Stimulated activated CD8-positive, alpha-beta memory T cell treated with anti-CD3 and anti-CD28 coated beads, Interleukin-12 subunit alpha, Interleukin-12 subunit beta, amount 100 ng/mL, for 1 hour (primary cell): Measurements from ENCODE around the gene KIF6.

Experiments
- DNase-seq: peaks from one replicate; pipeline ENCODE4 v3.0.0-alpha.2; 2020; ENCODE audit warnings: low read depth

Gene KIF6

DNA sequence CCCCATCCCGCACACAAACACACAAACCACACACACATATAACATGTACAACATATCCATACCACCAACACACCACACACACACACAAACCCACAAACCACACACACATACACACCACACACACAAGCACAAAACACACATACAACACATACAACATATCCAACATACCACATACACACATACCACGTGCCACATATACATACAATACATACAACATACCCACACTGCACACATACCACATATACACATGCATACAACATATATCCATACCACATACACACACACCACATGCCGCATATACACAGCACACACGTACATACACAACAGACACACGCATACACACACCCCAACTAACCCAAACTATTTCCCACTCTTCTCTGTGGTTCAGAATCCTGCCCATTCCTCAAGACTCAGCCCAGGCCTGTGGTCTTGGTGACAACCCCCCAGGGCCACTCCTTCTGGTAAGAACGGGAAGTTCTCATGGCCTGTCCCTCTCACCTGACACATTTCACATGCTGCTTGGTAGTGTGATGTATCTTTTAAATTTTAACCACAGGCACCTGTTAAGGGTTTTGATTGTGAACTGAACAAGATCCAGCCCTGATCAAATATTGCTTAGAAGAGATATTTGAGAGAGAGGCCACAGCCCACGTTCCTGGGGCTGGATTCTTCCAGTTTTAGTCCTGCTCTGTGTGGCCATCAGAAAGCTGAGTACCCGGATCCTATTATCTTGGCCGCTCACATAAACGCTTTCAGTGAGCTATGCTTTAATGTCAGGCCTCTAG is 346.8 kb downstream of the KIF6 start:
- DNase-seq: no peak

DNA sequence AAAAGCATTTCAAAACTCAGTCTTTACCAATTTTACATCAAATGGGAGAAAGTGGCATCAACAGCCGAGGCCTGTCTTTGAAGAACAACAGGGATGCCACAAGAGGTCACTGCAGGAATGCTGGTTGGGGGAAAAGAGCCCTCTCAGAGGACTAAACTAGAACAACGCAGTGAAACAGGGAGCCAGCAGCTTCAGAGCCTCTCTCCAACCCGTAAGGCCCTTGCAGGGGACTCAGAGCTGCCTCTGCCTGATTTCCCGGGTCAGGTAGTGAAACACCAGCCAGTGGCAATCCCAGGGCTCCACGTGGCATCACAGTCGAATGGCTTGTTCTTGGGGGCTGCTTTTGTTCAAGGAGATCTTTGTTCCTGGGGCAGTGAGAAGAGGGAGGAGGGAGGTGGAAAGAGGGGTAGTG is 347.7 kb downstream of the KIF6 start:
- no peak for DNase-seq

DNA sequence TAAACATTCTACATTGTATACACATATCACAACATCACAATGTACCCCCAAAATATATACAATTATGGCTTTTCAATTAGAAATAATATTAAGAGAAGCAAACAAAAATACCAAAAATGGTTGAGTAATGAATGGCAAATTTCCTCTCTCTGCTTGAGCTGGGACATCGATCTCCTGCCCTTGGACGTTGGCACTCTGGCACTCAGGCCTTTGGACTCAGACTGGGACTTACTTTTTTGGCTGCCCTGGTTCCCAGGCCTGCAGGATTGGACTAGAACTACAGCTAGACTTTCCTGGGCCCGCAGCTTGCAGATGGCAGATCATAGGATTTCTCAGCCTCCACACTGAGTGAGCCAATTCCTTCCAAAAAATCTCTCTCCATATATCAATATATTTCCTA is 349.8 kb downstream of the KIF6 start:
- no peak for DNase-seq

DNA sequence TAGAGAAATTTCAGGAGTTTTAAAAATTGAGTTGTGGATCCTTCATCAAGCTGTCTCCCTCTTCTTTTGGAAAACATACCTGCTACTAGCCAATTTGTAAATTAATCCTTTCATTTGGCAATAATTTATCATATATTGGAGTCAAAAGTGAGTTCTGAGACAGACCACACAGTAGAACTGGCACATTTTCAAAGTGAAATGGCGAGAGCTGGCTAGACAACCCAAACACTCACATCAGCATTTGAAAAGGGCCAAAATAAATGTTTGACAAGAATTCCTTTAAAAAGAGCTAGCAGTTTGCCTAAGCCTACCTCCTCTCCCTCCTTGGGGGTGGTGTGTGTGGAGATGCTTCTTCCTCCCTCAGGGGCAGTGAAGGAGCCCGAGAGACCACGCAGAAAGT is 354.8 kb downstream of the KIF6 start:
- DNase-seq: no peak

DNA sequence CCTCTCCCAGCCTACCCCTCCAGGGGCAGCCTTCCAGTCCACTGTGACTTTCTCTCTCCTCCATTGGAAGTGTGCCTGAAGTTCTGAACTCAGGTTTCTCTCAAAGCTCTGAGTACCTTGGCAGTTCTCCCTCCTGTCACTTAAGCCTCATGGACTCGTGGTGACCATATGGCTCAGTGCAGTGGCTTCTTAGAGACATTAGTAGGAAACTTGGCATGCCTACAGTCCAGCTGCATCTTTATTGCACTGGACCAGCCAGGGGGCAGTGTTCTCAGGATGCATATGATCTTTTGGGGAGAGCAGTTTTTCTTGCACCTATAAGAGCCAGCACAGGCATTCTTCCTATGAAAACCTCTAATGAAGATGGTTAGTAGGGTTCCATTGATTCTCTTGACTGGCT is 355.2 kb downstream of the KIF6 start:
- no peak for DNase-seq

DNA sequence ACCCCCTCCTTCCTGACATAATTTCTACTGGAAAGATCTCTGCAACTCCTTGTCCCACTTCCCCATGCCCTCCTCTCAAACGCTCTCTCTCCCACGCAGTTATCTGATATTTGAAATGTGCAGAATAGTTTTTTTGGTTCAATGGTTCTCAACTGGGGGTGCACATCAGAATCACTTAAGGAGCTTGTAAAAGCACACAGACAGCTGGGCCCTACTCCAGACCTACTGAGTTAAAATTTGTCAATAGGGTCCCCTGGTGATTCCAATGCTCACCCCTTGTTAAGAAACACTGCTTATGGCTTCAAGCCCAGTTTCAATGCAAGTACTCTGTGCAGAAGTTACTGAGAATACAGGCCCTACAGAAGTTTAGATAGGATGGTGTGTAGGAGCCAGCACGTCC is 357.5 kb downstream of the KIF6 start:
- DNase-seq: no peak

DNA sequence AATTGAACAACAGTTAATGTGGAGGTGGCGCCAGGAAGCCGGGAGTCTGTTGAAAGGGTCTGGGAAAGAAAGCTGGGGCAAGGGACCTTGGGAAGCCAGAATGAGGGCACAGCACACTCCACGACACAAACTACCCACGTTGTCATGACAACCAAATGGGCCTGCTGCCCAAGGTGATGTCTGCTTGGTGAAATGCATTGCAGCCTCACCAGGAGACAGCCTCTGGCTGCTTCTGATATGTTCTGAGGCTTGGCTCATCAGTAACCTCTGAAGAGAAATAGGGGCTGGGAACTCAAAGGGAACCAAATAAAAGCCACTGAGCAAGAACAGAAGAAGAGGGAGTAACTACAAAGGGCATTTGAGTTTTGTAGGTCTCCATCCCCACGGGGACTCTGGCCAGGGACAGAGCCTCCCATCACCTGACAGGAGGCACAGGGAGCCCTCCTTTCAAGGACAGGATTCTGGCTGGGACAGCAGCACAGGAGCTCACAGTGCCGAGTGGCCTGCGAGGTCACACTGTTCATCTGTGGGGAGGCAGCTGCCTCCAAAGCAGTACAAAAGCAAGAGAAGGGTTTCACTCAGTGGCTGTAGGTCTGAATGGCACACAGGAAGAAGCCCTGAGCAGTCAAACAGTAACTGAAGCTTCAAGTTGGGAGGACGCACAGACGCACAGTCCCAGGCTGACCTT is 358.1 kb downstream of the KIF6 start:
- no peak for DNase-seq

DNA sequence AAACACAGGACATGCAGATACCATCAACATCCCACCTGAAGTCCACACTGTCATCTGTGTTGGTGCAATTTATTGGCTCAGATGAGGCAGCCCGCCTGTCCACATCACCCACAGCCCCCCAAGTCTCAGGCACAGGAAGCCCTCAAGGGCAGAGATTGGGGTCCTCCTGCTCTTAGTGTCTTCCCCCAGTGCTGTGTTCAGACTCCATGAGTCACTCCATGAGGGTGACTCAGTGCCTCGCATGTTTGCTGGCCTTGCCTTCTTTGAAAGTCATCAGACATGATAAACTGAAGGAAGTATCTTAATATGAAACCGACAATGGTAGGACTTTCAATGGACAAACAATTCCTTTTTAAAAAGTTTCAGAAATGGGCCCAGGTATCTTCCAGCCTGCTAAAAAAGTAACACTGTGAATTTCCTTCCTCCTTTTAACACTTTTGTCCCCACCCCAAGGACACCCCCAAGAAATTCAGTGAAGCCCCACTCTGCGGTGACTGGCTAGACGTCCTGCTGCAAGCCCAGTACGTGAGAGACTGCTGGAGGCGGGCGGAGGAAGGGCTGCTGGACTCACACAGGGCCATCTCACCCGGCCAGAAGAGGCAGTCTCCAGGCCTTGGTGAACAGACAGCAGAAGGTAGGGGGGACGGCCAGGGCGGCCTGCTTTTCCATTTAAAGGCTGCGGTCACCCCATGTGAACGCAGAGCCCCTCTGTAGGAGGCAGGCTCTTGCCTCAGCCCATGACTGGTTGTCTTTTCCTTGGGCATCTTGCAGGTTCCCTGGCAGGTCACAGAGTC is 359.7 kb downstream of the KIF6 start:
- no peak for DNase-seq

GRCh38 chr6:39363280-39363679 is 361.9 kb downstream of the KIF6 start:
- DNase-seq: no peak

- DNase-seq: no peak
Measured at GRCh38 chr6:39362487-39362865, 362.7 kb downstream of the KIF6 start.

GRCh38 chr6:39361657-39362486 is 363.3 kb downstream of the KIF6 start:
- DNase-seq: peak; percentile 17

- DNase-seq: no peak
Measured at GRCh38 chr6:39360378-39360777, 364.8 kb downstream of the KIF6 start.

DNA sequence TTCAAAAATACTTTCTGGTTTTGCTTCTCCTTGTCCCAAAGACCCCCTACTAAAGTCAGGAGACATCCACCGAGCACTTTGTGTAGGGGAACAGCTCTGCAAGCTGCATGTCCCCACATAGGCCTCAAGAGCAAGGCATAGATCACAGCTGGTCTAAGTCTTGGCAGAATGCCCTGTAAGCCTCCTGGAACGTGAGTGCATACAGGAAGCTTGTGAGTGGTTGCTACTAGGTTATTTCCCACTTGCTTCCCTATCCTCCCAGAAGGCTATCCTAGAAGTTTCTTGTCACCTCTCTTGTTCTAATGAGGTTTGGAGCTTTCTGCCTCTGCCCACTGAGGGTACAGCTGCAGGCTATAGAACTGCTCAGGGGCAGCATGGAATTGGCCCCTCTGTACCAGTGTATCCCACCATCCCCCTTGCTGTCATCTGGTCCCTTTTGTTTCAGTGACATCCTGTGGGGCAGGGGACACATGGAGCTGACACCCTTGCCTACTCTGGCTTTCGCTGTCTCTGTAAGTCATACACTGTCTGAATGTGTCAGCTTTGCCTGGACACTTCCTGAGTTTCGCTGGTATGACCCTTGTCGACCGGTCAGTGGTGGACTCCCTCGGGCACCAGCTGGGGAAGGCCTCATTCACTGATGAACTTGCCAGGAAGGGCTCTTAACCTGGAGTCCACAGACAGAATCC is 367.1 kb downstream of the KIF6 start:
- no peak for DNase-seq

- DNase-seq: no peak
Measured at GRCh38 chr6:39353698-39354315, 371.4 kb downstream of the KIF6 start.

DNA sequence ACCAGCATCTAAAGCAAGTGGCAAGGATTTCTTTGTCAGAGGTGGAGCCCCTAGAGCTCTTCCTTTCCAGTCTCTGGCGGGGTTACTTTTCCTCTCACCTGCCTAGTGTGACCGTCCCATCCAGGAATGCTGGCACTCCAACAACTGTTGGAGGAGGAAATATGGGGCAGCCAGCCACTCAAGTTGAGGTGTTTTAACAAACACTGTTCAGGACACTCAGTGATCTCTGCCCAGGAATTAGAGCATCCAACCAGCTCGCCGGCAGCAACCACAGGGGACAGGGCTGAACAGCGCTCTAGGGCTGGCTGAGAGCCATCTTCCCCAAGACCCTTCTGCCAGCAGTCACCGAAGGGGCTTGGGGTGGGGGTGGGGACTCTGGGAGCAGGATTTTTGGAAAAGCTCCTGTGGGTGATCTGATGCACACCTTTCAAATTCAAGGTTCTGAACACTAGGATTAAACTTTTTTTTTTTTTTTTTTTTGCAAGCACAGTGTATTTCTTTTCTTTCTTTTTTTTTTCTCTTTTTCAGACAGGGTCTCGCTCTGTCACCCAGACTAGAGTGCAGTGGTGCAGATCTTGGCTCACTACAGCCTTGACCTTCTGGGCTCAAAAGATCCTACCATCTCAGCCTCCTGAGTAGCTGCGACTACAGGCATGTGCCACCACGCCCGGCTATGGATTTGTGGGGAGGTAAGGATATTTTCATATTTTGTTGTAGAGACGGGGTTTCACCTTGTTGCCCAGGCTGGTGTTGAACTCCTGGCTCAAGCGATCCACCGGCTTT is 374.3 kb downstream of the KIF6 start:
- DNase-seq: no peak

DNA sequence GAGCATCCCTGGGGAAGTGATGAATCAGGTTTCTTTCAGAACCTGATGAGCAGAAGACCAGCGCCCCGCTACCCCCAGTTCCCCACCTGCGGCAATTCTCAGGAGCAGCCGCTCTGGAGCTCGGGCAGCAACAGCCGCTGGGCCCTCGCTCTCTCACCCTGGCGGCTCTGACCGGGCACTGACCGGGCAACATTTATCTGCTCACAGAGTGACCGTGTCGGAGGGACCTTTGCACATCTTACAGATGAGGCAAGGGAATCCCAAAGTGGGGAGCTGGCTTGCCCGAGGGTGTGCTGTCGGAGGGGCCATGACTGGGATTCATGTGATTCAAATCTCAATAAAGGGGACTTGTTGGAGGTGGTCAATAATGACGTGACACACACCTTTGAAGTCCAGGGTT is 376.5 kb downstream of the KIF6 start:
- DNase-seq: no peak

DNA sequence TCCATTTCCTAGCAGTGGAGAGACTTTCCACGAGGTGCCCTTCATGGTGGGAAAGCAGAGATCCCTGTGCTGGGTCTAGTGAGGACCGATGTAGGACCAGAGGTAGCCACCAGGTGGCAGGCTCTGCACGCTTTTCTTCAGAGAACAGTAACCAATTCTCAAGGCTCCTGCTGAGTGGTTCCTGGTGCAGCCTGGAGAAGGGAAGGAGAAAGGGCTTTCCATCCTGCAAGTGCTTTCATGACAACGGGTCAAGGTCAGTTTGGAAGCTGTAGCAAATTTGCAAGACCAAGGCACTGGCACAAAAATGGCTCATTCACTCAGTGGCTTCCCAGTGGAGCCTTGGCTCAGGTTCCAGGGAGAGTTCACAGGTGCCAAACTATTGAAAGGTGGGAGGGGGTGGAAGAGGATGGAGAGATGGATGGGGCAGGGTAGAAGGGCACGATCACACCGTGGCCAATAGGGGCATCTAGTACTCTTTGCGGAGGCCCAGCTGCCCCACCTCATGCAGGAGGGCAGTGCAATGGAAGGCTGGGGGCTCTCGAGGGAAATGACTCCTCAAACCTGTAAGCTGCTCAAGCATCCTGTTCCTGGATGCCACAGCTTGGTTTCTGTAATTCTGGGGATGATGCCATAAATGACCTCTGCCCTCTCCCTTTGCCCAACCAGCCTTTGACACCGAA is 377.2 kb downstream of the KIF6 start:
- DNase-seq: peak; percentile 33

GRCh38 chr6:39347206-39347605 is 378.0 kb downstream of the KIF6 start:
- DNase-seq: no peak

- DNase-seq: no peak
Measured at GRCh38 chr6:39344821-39345280, 380.4 kb downstream of the KIF6 start.
